IMR-90 (cell line): ENCODE results near the gene NEK5. TPM values are rescaled to one million over a fixed set of nuclear protein-coding genes. Genes with fewer than 3 reads are reported as not detected.
A peak's percentile ranks its signal among the peaks of the same experiment; 100 is the strongest.

ENCODE experiments used
- ATAC-seq: fragments of 200-7000 bp; cut with Tn5 transposase; 2 replicates; pipeline ENCODE4 v1.9.1; 2020; ENCODE audit warnings: low read depth, mild to moderate bottlenecking, moderate library complexity
- BruUV-seq: library from RNA; stranded (reverse); fragments of 400-500 nt; replicated peaks from 2 replicates; lab custom pipeline; 2021; lab: Mats Ljungman, UMichigan
- CTCF ChIA-PET: fragments of 300-600 bp; formaldehyde crosslinking; extraction: SDS; loops from one replicate; lab custom pipeline; 2021; ENCODE audit warnings: antibody characterized with exemption; lab: Yijun Ruan, JAX
- POLR2A ChIA-PET: fragments of 300-600 bp; sonication (Branson Sonifier 250); formaldehyde crosslinking; loops from one replicate; lab custom pipeline; 2022; ENCODE audit warnings: antibody characterized with exemption; ENCODE audit not compliant: unreplicated experiment; lab: Charles Lee
- DNase-seq: peaks from one replicate; pipeline ENCODE4 v3.0.0; 2013
- H2AFZ ChIP-seq: replicated peaks from 2 replicates; pipeline ENCODE3; 2013; ENCODE audit warnings: low read length, mild to moderate bottlenecking; ENCODE audit not compliant: poor library complexity
- H2AK5ac ChIP-seq: 2 replicates; pipeline ENCODE4 v1.6.1; 2013; ENCODE audit warnings: low read depth, low read length, inconsistent platforms
- H2AK9ac ChIP-seq: replicated peaks from 2 replicates; pipeline ENCODE3; 2013; ENCODE audit warnings: mild to moderate bottlenecking, low read depth, low read length, moderate library complexity; ENCODE audit not compliant: poor library complexity
- H2BK120ac ChIP-seq: 2 replicates; pipeline ENCODE4 v1.6.1; 2013; ENCODE audit warnings: low read depth, low read length, inconsistent platforms
- H2BK15ac ChIP-seq: 3 replicates; pipeline ENCODE4 v1.6.1; 2013; ENCODE audit warnings: low read depth, low read length, inconsistent platforms
- H2BK20ac ChIP-seq: 2 replicates; pipeline ENCODE4 v1.6.1; 2013; ENCODE audit warnings: low read depth, mild to moderate bottlenecking, inconsistent platforms, low read length, moderate library complexity
- H2BK5ac ChIP-seq: 2 replicates; pipeline ENCODE4 v1.6.1; 2013; ENCODE audit warnings: mild to moderate bottlenecking, low read depth, low read length, inconsistent platforms; ENCODE audit not compliant: poor library complexity, severe bottlenecking
- H3K14ac ChIP-seq: replicated peaks from 2 replicates; pipeline ENCODE4 v1.6.1; 2013; ENCODE audit warnings: low read depth, low read length, inconsistent platforms
- H3K18ac ChIP-seq: 2 replicates; pipeline ENCODE4 v1.6.1; 2013; ENCODE audit warnings: low read depth, low read length, control low read depth
- H3K23ac ChIP-seq: 2 replicates; pipeline ENCODE4 v1.6.1; 2013; ENCODE audit warnings: low read depth, low read length, inconsistent platforms
- H3K27ac ChIP-seq: 2 replicates; pipeline ENCODE4 v1.5.1; 2013; ENCODE audit warnings: mild to moderate bottlenecking, control low read depth, low read length; ENCODE audit not compliant: insufficient read depth
- H3K27me3 ChIP-seq: 2 replicates; pipeline ENCODE4 v1.6.1; 2013; ENCODE audit warnings: low read length; ENCODE audit not compliant: control insufficient read depth, insufficient read depth
- H3K36me3 ChIP-seq: 2 replicates; pipeline ENCODE4 v1.6.1; 2013; ENCODE audit warnings: low read length, mixed read lengths; ENCODE audit not compliant: control insufficient read depth, insufficient read depth
- H3K4ac ChIP-seq: 2 replicates; pipeline ENCODE4 v1.6.1; 2013; ENCODE audit warnings: low read depth, low read length, inconsistent platforms
- H3K4me1 ChIP-seq: 2 replicates; pipeline ENCODE4 v1.6.1; 2013; ENCODE audit warnings: low read length, mixed read lengths; ENCODE audit not compliant: control insufficient read depth, insufficient read depth
- H3K4me2 ChIP-seq: 2 replicates; pipeline ENCODE4 v1.6.1; 2013; ENCODE audit warnings: low read depth, mild to moderate bottlenecking, control low read depth, low read length, moderate library complexity
- H3K4me3 ChIP-seq: 2 replicates; pipeline ENCODE4 v1.5.1; 2013; ENCODE audit warnings: low read depth, mild to moderate bottlenecking, control low read depth, low read length, moderate library complexity; ENCODE audit not compliant: insufficient read depth
- H3K56ac ChIP-seq: 2 replicates; pipeline ENCODE4 v1.6.1; 2013; ENCODE audit warnings: low read length, inconsistent platforms; ENCODE audit not compliant: insufficient read depth; ENCODE audit errors: extremely low read depth
- H3K79me1 ChIP-seq, 2 experiments: 2 replicates each; pipeline ENCODE4 v1.6.1; 2013; ENCODE audit warnings: low read length in 2 of 2, inconsistent platforms in 1 of 2, low read depth in 1 of 2
- H3K9ac ChIP-seq: 2 replicates; pipeline ENCODE4 v1.6.1; 2013; ENCODE audit warnings: low read depth, low read length, control low read depth
- H3K9me1 ChIP-seq: 2 replicates; pipeline ENCODE4 v1.6.1; 2013; ENCODE audit warnings: low read length, inconsistent platforms; ENCODE audit not compliant: insufficient read depth
- H3K9me3 ChIP-seq: 2 replicates; pipeline ENCODE4 v1.6.1; 2013; ENCODE audit warnings: low read length; ENCODE audit not compliant: control insufficient read depth, insufficient read depth
- H4K20me1 ChIP-seq: 2 replicates; pipeline ENCODE4 v1.6.1; 2013; ENCODE audit warnings: low read length, inconsistent platforms; ENCODE audit not compliant: insufficient read depth
- H4K5ac ChIP-seq: 2 replicates; pipeline ENCODE4 v1.6.1; 2013; ENCODE audit warnings: mild to moderate bottlenecking, low read depth, low read length, control low read depth
- H4K8ac ChIP-seq, 2 experiments: 2 replicates each; pipeline ENCODE4 v1.6.1; 2013; ENCODE audit warnings: low read depth in 2 of 2, low read length in 2 of 2, control low read depth in 1 of 2, inconsistent platforms in 1 of 2
- H4K91ac ChIP-seq: 2 replicates; pipeline ENCODE4 v1.6.1; 2013; ENCODE audit warnings: low read depth, low read length, inconsistent platforms; ENCODE audit not compliant: insufficient read depth
- BHLHE40 ChIP-seq: fragments of 150-350 bp; IDR thresholded peaks from 2 replicates; pipeline ENCODE4 v1.6.1; 2016; ENCODE audit warnings: mild to moderate bottlenecking, low read depth, low read length
- MAZ ChIP-seq: IDR thresholded peaks from 2 replicates; pipeline ENCODE4 v1.6.1; 2012; ENCODE audit warnings: low read depth, mild to moderate bottlenecking, low read length, improper control_type of control experiment, moderate library complexity, borderline replicate concordance
- POLR2A ChIP-seq: IDR thresholded peaks from 2 replicates; pipeline ENCODE4 v1.6.1; 2012; ENCODE audit warnings: mild to moderate bottlenecking, low read depth, low read length
- WGBS, 2 experiments: methylation state at CpG; one replicate each; pipeline versions ENCODE4 v1.1.5 to v1.1.7; 2013; ENCODE audit warnings: missing lambda C conversion rate in 2 of 2; ENCODE audit not compliant: insufficient read length in 1 of 2; ENCODE audit errors: extremely low coverage in 2 of 2; 5-methylcytosine and 5-hydroxymethylcytosine counted together
- dilution Hi-C: fragments of 300-500 bp; cut with HindIII; formaldehyde crosslinking; loops from one replicate; pipeline ENCODE4 v1.14.3; 2018; ENCODE audit warnings: low sequenced_read_pairs; ENCODE audit not compliant: unreplicated experiment
- in situ Hi-C: fragments of 300-500 bp; cut with MboI; formaldehyde crosslinking; loops from 3 replicates; pipeline ENCODE4 v1.14.3; 2019; ENCODE audit warnings: low sequenced_read_pairs, inconsistent platforms, mixed read lengths
- intact Hi-C: fragments of 100-400 bp; cut with micrococcal nuclease; formaldehyde crosslinking; loops from 2 replicates; pipeline ENCODE4 v1.10.0; 2022
- polyA plus RNA-seq, 3 experiments: library from polyadenylated mRNA; depleted of rRNA; stranded (reverse); fragments of >200 nt; gene quantifications; 2 replicates each; pipeline ENCODE4 v1.2.3, GENCODE V29; 2012; ENCODE audit warnings: low replicate concordance in 1 of 3
- total RNA-seq: library from RNA; depleted of rRNA; stranded (reverse); fragments of >200 nt; gene quantifications from 2 replicates; pipeline ENCODE4 v1.2.3, GENCODE V29; 2012

The NEK5 gene
- total and polyA plus RNA-seq, 2 of the 4 experiments (the other 2 are of a cell fraction), result not detected

DNA sequence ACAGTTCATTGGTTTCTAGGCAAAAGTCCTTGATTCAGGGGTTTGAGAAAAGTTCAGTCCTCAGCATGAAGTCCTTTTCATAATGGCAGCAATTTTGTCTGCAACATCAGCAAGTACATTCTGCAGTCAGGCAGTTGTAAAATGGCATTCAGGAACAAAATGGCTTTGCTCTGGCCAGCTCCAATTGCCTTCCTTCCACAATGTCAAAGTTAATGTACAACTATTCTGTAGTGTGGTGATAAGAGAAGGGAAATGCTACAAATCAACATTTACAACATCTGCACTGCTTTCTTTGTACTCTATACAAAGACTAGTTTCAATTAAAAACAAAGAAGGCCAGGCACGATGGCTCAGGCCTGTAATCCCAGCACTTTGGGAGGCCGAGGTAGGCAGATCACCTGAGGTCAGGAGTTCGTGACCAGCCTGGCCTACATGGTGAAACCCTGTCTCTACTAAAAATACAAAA, 32.3 kb upstream of the NEK5 start:
- no TSS peak for BruUV-seq
- Histone ChIP-seq H3K4me1 (peaks cover 7% of the 10 kb centered on the region), H2AFZ (no peak overlapping the region), H4K91ac (no peak overlapping the region), H4K20me1 (no peaks in the 10 kb centered on the region), H3K23ac (peak overlapping the region; percentile 43; the same call in 1 of the 2 replicates), H4K5ac (no peak overlapping the region), H3K4me2 (no peak overlapping the region), H3K18ac (no peak overlapping the region), H2BK20ac (no peak overlapping the region), H3K56ac (no peak overlapping the region), H3K9ac (no peak overlapping the region), H4K8ac (no peak overlapping the region), H3K79me1 (peaks cover 17 to 20% of the 10 kb centered on the region in 2 experiments), H2BK15ac (no peak overlapping the region), H3K36me3 (no peaks in the 10 kb centered on the region), H2BK120ac (no peak overlapping the region), H3K27me3 (no peaks in the 10 kb centered on the region), H3K4me3 (no peak overlapping the region), H3K4ac (no peak overlapping the region), H3K14ac (no peak overlapping the region), H2BK5ac (no peak overlapping the region), H3K27ac (no peak overlapping the region), H3K9me1 (peaks cover 6% of the 10 kb centered on the region; the same call in 1 of the 2 replicates), H2AK5ac (no peak overlapping the region), H2AK9ac (no peak overlapping the region), H3K9me3 (no peaks in the 10 kb centered on the region)
- TF ChIP-seq BHLHE40 (no peak), MAZ (no peak), POLR2A (no peak)
- intact Hi-C loops (no loop called here), in situ Hi-C loops (no loop called here), dilution Hi-C loops (no loop called here)
- POLR2A ChIA-PET, result no interaction called here
- no peak for DNase-seq
- 85% methylated on average over 3 of the region's 3 CpGs; no CpG with 5 or more reads in 1 of the 2 experiments for WGBS, 2 experiments
- no peak for ATAC-seq
- CTCF ChIA-PET, result no interaction called here
